WTC11 (cell line): ENCODE measurements around the gene AXIN2.

Source experiments
- CREM ChIP-seq: sonication (generic); formaldehyde crosslinking; IDR thresholded peaks from 2 replicates; pipeline ENCODE4 v1.8.1; 2022; ENCODE audit warnings: mild to moderate bottlenecking, missing genetic modification reagents, moderate library complexity
- NFE2L1 ChIP-seq: sonication (generic); formaldehyde crosslinking; IDR thresholded peaks from 2 replicates; pipeline ENCODE4 v1.8.1; 2023; ENCODE audit warnings: missing genetic modification reagents
- NFYB ChIP-seq: sonication (generic); formaldehyde crosslinking; conservative IDR thresholded peaks from 2 replicates; pipeline ENCODE4 v1.8.0; 2022; ENCODE audit warnings: low read depth, missing genetic modification reagents
- TP53 ChIP-seq: sonication (generic); formaldehyde crosslinking; IDR thresholded peaks from 2 replicates; pipeline ENCODE4 v1.8.1; 2023; ENCODE audit warnings: mild to moderate bottlenecking, missing genetic modification reagents
- TF ChIP-seq, protein P1 (sequence below): fragments of 200-600 bp; IDR thresholded peaks from 2 replicates; pipeline ENCODE4 v1.8.0; 2022; ENCODE audit warnings: antibody characterized with exemption

DNA sequence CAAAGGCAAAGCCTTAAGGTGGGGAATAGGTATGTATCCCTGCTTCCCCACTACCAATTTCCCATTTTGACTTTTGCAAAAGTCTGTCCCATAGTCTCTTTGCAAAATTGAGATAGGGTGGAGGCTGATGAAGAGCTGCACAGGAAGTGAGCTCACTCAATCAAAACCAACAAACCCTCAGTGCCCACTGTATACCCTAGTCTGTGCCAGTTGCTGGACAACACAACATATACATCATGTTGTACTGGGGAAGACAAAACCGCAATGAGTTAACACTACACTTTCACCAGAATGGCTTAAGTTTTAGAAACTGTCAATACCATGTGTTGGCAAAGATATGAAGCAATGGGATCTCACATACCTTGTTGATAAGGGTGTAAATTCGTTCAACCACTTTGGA lies 40.4 kb upstream of the AXIN2 start:
- TF ChIP-seq CREM (CRISPR knock-in tag) (no peak), NFE2L1 (CRISPR knock-in tag) (no peak), TP53 (CRISPR knock-in tag) (no peak), NFYB (no peak)
- TF ChIP-seq, protein P1, sequence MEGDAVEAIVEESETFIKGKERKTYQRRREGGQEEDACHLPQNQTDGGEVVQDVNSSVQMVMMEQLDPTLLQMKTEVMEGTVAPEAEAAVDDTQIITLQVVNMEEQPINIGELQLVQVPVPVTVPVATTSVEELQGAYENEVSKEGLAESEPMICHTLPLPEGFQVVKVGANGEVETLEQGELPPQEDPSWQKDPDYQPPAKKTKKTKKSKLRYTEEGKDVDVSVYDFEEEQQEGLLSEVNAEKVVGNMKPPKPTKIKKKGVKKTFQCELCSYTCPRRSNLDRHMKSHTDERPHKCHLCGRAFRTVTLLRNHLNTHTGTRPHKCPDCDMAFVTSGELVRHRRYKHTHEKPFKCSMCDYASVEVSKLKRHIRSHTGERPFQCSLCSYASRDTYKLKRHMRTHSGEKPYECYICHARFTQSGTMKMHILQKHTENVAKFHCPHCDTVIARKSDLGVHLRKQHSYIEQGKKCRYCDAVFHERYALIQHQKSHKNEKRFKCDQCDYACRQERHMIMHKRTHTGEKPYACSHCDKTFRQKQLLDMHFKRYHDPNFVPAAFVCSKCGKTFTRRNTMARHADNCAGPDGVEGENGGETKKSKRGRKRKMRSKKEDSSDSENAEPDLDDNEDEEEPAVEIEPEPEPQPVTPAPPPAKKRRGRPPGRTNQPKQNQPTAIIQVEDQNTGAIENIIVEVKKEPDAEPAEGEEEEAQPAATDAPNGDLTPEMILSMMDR, result no peak
